Measurements from ENCODE around the gene COBLL1.
A peak's percentile ranks its signal among the peaks of the same experiment; 100 is the strongest.
"Not testable (repeated sequence)": the region's sequence is repeated elsewhere in the genome, so short reads cannot be mapped to it uniquely, and the experiment has no call there.

Gene COBLL1, protein sequence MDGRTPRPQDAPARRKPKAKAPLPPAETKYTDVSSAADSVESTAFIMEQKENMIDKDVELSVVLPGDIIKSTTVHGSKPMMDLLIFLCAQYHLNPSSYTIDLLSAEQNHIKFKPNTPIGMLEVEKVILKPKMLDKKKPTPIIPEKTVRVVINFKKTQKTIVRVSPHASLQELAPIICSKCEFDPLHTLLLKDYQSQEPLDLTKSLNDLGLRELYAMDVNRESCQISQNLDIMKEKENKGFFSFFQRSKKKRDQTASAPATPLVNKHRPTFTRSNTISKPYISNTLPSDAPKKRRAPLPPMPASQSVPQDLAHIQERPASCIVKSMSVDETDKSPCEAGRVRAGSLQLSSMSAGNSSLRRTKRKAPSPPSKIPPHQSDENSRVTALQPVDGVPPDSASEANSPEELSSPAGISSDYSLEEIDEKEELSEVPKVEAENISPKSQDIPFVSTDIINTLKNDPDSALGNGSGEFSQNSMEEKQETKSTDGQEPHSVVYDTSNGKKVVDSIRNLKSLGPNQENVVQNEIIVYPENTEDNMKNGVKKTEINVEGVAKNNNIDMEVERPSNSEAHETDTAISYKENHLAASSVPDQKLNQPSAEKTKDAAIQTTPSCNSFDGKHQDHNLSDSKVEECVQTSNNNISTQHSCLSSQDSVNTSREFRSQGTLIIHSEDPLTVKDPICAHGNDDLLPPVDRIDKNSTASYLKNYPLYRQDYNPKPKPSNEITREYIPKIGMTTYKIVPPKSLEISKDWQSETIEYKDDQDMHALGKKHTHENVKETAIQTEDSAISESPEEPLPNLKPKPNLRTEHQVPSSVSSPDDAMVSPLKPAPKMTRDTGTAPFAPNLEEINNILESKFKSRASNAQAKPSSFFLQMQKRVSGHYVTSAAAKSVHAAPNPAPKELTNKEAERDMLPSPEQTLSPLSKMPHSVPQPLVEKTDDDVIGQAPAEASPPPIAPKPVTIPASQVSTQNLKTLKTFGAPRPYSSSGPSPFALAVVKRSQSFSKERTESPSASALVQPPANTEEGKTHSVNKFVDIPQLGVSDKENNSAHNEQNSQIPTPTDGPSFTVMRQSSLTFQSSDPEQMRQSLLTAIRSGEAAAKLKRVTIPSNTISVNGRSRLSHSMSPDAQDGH

DNA sequence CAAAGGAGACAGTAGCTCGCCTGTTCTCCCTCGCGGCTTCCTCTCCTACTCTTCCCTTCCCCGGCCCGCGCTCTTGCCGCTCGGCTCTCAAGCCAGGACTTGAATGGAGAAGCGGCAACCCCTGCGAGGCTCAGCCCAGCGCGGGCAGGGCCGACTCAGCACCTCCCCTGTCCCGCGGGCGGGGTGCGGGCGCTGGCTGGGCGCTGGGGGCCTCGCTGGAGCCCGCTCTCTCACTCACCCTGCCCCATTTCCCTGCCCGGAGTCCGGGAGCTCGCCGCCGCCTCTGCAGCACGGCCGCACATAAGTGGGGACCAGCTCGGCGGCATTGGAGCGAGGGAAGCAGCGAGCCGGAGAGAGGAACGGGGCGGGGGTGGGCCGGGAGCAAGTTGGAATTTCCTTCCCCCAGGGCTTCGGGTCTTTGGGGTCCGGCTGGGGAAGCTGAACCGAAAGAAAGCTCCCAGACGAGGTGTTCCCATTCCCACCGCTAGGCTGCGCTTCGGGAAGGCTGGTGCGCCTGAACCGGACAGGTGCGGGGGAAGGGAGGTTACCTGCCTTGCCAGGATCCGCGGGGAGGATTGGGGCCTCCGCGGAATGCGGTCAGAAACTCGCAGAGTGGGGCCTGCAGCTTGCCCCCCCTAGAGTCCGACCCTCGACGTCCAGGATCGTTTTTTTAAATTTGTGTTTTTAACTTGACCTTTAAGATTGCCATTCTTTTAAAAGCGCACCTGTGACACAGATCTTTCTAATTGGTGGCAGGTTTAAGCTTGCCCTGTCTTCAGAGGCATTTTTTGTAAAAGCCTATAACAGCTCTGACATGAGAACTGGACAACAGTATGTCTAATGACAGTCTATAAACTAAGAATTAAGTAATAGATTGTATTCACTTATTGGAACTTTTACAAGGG, at the start of gene COBLL1:
Gene COBLL1, minus strand, starts transcription at position 105 of the 905 bp plus-strand sequence. CDS start 627 bp downstream, outside the sequence.
- DNase-seq = peak; percentile 63

DNA sequence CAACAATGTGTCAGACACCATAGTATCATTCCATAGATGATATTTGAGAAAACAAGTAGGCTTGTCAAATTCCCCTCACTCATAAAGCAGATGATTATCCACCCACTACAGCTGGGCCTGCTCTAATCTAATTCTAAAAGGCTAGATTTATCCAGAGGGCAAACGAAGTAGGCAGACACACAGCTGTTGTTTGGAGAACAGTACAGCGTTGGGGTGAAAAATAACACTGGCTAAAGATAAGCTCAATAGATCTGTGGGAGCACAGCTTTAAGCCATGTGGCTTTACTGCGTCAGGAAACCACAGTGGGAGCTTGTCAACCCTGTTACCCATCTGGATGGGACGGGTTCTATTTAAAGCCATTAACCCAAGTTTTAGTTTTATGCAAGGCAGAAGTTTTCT, 48.9 kb upstream of the COBLL1 start:
- no peak for DNase-seq

DNA sequence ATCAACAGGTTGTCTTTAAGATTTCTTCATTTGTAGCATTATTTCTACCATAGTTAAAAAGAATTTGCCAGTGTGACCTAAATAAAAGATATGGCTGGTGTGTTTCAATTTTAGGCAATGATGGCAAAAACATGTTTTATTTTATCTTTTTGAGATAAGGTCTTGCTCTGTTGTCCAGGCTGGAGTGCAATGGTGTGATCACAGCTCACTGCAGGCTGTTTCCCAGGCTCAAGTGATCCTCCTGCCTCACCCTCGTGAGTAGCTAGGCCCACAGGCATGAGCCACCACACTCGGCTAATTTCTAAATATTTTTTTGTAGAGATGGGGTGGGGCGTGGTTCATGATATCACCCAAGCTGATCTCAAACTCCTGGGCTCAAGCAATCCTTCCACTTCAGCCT, 47.0 kb upstream of the COBLL1 start:
- no peak for DNase-seq

DNA sequence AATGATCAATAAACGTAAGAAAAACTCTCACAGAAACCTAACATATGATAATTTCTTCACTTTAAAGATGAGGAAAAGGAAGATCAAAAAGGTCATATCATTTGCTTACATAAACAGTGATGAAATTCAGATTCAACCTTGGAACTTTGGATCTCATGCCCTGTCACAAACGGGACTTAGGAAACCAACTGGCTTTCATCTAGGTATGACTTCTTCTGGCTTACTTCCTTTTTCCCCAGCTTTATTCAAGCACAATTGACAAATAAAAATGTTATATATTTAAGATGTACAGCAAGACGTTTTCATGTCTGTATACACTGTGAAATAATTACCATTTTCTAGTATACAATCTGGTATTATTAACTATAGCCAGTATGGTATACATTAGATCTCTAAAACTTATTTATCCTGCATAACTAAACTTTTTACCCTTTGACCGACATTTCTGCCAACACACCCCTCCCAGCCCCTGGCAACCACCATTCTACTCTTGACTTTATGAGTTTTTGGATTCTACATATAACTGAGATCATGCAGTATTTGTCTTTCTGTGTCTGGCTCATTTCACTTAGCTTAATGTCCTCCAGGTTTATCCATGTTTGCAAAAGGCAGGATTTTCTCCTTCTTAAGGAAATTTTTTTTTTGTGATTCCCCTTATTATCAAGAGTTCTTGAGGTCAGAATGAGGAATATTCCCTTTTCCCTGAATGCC, 46.0 kb upstream of the COBLL1 start:
- DNase-seq = no peak

DNA sequence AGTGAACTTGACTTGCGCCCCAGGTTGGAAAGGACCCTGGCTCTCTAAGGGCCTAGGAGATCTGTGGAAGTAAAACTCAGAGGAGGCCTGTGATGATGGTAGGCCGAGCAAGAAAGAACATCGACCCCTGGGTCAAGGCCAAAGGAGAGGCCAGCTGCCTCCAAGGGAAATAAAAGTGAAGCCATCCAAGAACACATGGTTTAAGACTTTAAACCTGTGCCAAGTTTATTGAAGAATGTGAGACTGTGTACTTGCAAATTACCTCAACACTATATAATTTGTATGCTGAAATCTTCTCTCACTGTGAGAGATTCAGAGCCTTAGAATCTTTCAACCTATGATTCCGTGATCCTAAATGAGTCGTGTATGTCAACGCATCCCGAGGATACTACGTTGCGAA, 40.7 kb upstream of the COBLL1 start:
- DNase-seq = no peak

DNA sequence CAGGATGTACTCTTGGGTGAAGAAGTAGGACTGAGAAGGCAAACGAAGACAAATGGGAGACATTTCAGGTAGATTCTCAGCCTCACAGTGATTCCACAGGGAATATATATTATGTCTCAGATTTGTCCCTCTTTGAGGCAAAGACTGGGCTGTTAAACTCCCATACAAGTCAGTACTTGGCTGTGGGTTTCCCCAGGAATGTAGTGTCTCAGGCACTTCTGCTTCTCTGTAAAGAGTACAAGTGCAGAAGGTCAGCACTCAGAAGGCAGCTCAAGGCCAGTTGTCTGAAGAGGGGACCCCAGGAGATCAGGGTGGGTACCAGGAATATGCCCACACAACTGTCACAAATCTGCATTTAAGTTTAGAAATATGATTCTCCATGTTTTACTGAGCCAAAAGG, 39.9 kb upstream of the COBLL1 start:
- no peak for DNase-seq

DNA sequence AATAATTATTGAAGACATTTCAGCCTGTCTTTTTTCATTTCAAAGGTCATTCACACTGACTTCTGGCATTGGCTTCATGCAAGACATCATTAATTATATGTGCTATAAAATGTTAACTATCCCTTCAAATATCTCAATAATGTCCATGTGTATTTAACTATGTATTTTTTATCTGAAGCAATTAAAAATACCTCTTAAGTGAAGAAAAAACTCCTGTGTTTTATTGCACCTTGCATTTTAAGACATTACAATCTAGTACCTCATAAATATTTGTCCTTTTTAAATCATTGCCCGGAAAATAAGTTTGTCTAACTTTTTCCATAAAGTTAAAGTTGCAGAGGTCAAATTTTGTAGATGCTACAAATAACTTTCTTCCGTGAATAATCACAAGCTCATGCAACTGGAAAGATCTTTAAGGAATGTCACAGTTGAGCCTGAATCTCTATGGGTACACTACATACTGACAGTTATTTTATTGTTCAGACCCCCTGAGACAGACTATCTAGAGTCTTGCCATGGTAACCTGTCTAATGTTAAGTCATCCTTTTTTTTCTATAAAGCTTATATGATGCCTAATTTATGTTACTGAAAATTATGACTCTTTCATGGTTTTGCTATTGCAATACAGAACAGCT, 38.4 kb upstream of the COBLL1 start:
- DNase-seq = no peak

DNA sequence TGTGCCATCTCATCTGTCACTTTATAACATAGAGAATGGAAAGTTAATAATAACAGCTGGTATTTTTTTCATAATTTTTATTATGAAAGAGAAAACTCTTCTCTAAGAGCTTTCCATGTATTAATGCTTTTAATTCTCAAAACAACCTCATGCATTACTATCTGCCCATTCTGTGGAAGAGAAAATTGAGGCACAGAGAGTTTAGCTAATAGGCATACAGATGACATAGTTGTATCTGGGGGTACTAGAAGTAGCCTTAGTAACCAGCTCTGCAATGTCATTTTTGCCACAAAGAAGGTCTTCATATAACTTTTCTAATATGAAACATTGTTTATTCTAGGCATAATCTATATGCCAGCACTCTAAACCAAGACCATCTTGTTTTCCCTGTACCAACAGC, 36.3 kb upstream of the COBLL1 start:
- no peak for DNase-seq

DNA sequence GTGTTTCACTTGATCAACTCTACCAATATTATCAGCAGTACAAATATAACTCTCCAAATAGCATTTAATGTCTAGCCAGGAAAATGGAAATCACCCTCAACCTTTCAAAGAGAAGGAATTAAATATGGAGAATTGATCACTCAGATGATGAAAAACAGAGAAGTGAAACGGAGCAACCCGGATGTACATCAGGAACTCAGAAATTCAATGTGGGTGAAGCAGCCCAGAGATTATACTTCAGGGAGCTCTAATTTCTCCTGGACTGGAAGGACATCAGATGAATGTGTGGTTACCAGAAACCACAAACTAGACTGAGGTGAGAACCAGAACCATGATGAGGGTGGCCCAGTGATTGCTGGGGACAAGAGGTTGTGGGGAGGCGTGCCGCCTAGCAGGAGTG, 35.5 kb upstream of the COBLL1 start:
- no peak for DNase-seq

DNA sequence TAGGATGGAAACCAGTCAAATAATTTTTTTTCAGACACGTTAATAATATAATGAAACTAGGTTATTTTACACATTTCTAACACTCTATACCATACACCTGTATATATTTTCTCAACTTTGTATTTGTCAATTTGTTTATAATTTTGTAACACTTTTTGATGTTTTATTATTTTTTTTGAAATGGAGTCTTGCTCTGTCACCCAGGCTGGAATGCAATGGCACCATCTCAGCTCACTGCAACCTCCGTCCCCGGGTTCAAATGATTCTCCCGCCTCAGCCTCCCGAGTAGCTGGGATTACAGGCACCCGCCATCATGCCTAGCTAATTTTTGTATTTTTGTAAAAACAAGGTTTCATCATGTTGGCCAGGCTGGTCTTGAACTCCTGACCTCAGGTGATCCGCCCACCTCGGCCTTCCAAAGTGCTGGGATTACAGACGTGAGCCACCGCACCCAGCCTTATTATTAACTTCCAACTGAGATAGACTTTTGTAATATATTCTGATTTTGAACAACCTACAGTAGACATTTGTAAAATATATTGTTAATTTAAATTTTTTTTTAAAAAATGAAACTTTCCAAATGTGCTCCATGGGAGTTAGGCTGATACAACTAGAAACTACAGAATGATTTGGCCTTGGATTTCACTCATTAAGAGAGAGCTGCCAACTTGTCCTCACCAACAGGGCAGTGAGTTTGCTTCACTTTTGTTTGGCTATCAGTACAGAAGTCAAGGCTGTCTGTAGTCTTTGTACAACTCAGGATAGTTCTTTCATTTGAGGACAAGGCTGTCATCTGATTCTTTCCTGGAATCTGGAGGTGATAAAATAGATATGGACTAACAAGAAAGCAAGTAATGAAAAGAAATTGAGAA, 33.9 kb upstream of the COBLL1 start:
- DNase-seq = no peak

DNA sequence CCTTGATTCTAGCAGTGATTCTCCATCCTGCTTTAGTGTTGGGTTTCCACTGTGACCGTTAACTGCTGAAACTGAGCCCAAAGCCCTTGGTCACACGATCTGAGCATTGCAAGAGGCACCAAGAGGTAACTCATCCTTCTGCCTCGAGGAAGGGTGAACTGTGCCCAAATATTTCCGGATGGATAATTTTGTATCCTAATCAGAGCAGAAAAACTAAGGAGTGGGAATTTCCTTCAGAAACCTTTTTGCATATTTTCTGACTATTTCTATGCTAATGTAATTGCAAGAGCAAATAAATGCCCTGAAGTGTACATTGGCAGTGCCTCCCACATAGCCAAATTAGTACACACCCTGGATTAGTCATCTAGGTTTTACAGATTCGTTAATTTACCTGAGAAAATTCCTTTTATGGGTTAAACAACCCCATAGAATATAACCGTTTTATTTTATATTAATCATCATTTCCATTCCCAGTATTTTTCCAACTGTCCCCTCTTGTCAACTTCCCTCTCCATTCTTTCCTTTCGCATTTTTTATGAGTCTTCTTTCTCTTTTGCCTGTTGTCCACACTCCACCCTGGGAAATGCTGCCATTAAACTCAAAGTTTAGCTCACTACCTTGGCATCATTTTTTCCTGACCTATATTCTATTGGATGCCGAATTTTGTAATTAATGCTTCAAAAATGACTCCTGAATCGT, 31.7 kb upstream of the COBLL1 start:
- DNase-seq = no peak

DNA sequence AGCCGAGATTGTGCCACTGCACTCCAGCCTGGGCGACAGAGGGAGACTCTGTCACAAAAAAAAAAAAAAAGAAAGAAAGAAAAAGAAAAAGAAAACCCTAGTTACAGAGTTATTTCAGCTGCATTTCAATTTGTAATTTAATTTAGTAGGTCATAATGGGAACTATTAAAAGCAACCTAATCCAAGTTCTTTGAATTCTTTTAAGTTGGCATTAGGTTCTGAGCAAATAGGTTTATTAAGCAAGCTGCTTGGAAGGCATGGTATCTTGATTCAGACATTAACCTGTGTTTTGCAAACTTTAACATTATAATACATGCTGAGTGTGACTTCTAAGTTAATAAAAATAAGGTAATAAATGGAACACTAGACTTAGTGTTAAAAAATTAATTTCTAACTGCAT, 29.8 kb upstream of the COBLL1 start:
- DNase-seq = no peak

DNA sequence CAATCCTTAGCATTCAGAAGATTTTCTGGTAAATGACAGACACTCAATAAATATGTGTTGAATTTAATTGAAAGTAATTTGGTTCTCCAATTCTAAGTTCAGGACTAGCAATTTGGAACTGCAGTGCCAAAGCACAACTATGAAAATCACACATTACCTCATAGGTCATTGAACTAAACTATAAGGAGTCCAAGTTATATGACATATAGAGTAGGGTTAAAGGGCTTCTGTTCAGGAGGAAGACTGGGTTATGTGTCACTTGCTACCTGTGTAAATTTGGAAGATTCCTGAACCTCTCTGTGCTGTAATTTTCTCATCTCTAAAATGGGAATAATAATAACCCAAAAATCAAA, 27.8 kb upstream of the COBLL1 start:
- no peak for DNase-seq

DNA sequence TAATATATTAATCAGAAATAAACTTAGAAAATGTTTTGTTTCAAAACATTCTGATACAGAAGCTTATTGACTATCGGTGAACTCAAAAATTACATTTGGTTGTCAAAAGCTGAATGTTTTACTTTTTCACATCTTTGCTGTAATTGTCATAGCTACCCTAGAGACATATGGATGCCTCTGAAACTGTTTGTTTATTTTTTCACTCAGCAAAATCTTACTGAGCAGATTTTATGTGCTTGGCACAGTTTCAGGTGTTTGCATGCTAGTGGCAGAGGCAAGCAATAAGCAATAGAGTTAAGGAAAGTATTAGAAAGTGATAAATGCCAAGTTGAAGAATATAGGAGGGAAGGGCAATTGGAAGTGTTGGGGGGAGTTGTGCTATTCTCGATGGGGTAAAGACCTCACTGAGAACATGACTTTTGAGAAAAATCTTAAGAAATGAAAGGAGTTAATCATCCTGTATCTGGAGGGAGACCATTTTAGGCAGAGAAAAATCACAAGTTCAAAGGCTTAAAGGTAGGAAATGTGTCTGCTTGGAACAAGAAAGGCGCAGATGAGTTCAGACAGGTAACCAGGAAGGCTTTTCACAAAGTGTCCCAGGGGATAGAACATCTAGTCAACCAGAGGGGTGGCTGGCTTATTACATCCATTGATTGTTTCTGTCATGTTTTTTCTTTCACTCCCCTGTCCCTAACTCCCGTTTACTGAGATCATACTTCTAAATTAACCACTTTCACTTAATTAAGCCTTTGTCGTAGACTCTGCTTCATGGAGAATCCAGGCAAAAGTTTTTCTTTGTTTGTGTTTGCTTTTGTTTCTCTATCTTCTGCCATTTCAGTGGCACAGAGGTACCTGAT, 27.2 kb upstream of the COBLL1 start:
- no peak for DNase-seq

DNA sequence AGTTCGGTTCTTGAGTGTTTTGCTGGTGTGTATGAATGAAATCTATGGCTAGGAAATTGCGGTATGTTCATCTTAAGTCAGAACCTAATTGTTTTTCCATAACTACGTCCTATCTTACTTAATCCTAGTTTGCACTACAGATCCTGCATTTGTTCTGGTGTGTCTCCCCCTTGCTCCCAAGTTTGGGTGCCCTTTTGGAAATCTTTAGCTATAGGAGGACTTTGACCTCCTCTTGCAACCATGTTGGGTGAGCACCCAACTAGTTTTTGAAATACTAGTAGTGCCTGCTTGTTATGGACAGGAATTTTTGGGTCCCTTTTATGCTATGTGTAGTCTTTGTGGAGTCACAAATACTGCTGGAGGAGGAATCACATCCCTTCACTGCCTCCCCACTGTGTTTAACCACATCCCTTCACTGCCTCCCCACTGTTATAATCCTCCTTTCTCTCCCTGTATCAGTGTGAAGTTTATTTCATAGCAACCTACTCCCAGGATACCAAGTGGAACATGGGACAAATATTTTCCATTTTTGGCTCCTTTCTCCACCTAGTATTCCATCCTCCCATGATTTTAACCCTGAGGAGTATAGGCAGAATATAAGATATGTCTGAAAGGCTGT, 26.3 kb upstream of the COBLL1 start:
- DNase-seq = no peak

DNA sequence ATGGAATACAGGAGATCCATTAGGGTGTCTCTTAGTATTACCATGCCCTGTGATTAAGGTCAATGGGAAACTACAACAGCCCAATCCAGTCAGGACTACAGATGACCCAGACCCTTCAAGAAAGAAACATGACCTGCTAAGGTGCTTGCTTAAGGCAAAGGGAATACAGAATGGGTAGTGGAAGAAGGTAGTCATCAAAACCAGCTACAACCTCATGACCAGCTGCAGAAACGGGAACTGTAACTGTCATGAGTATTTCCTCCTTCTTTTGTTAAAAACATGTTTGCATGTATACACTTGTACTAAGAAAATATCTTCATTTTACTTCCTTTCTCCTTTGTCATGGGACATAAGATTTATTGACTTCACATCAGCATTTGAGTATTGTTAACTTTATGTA, 24.8 kb upstream of the COBLL1 start:
- DNase-seq = not testable (repeated sequence)

DNA sequence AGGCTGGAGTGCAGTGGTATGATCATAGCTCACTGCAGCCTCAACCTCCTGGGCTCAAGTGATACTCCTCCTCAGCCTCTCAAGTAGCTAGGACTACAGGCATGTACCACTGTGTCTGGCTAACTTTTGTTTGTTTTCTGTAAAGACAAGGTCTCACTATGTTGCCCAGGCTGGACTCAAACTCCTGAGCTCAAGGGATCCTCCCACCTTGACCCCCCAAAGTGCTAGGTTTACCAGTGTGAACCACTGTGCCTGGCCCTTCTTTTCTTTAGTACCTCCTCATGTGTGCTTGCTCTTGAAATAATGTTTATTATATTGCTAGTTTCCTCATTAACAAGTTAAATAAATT, 19.0 kb upstream of the COBLL1 start:
- DNase-seq = no peak

Data from activated CD8-positive, alpha-beta memory T cell treated with anti-CD3 and anti-CD28 coated beads for 24 hours (primary cell).